Measurements from ENCODE around the gene FANCM.
A peak's percentile ranks its signal among the peaks of the same experiment; 100 is the strongest.

FANCM gene

DNA sequence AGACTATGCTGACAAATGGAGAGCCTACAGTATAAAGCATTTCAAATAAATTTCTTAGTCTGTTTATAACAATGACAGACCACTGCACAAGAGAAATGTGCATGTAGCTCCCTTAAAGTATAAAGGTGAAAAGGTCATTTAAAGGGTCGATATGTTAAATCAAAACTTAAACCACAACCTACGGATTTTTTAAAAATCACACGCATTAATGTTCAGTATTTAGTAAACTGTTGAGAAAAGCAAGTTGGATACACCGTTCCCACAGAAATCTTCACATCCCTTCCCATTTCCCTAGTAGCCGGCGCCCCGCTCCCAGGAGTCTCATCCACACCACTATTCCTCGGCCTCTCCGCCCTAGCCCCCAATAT lies 2.1 kb upstream of the FANCM start:
- no peaks in the 10 kb centered on the region for H3K9me3 ChIP-seq (ENCODE audit: control insufficient read depth, insufficient read depth, low read length)
- H3K4me1 ChIP-seq (ENCODE audit: control insufficient read depth, low read length), result peaks cover 26% of the 10 kb centered on the region
- H3K4me3 ChIP-seq (ENCODE audit: low read length), result peak overlapping the region; percentile 94
- H3K4me2 ChIP-seq (ENCODE audit: low read length), result peak overlapping the region; percentile 79
- no peaks in the 10 kb centered on the region for H3K9me2 ChIP-seq (replicated peaks; ENCODE audit: control insufficient read depth, low read length)
- H3K27me3 ChIP-seq (ENCODE audit: control insufficient read depth, low read length), result no peaks in the 10 kb centered on the region
- H3K27ac ChIP-seq (ENCODE audit: low read depth, low read length), result peak overlapping the region; percentile 74
- peaks cover 3% of the 10 kb centered on the region; the same call in 1 of the 2 replicates for H4K20me1 ChIP-seq (ENCODE audit: control insufficient read depth, insufficient read depth, low read depth, low read length)
- peaks cover 24% of the 10 kb centered on the region for H3K36me3 ChIP-seq (ENCODE audit: control insufficient read depth, low read length)
- peaks cover 9% of the 10 kb centered on the region for H3F3A ChIP-seq (ENCODE audit: control insufficient read depth, insufficient read depth)
- TF ChIP-seq, protein P1, sequence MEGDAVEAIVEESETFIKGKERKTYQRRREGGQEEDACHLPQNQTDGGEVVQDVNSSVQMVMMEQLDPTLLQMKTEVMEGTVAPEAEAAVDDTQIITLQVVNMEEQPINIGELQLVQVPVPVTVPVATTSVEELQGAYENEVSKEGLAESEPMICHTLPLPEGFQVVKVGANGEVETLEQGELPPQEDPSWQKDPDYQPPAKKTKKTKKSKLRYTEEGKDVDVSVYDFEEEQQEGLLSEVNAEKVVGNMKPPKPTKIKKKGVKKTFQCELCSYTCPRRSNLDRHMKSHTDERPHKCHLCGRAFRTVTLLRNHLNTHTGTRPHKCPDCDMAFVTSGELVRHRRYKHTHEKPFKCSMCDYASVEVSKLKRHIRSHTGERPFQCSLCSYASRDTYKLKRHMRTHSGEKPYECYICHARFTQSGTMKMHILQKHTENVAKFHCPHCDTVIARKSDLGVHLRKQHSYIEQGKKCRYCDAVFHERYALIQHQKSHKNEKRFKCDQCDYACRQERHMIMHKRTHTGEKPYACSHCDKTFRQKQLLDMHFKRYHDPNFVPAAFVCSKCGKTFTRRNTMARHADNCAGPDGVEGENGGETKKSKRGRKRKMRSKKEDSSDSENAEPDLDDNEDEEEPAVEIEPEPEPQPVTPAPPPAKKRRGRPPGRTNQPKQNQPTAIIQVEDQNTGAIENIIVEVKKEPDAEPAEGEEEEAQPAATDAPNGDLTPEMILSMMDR (IDR thresholded peaks at IDR 0.05; ENCODE audit: low read depth, low read length, poor library complexity, severe bottlenecking), result no peak
- no peak for TF ChIP-seq EZH2phosphoT487 (IDR thresholded peaks at IDR 0.05; ENCODE audit: borderline replicate concordance, low read length)
- H3K79me2 ChIP-seq (ENCODE audit: control insufficient read depth, low read length), result peaks cover 66% of the 10 kb centered on the region

DNA sequence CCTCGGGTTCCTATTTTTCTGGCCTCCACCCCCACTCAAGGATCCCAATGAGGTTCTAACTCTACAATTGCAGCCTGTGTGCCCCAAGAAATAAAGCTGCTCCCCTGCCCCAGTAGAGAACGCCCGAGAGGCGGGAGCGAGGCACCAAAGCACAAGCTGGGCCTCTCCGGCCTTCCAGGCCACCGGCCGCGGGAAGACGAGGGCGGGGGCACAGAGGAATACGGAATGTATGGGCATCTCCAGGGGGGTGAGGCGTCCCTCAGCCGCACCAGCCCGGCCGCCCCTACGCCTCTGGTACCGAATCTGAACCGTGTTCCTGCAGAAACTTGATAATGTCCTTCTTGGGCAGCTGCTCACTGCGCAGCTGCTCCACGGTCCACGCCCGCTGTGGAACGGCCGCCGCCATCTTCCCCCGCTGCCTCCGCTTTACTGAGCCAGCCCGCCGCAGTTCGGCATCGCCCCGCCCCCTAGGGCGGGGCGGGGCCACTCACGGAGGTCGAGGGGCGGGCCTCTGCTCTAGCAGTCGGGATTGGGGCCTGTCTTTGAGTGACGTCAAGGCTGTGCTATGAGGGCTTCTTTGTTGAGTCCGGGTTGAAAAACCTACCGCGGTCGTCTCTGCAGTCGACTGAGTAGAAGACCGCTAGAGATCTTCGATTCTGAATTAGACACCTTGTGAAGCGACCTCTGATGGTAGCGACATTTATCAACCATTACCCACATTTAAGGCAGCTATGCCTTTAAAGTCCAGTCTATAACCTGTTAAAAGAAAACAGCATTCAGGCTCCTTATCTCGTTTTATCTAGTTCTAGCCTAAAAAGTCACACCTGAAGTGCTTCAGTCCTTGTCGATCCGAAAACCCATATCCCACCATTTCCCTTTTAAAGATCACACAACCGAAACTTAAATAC lies 1.4 kb upstream of the FANCM start, which contains the start of gene FKBP3:
FKBP3 (minus strand) TSS at position 431 of the 908 bp plus-strand sequence; CDS start at position 406, 25 bp downstream.
- H3K27ac ChIP-seq (ENCODE audit: low read depth, low read length), result peak within 1 kb of the TSS; percentile 74
- no peaks in the 10 kb centered on the region for H3K9me2 ChIP-seq (replicated peaks; ENCODE audit: control insufficient read depth, low read length)
- peak within 1 kb of the TSS; percentile 79 for H3K4me2 ChIP-seq (ENCODE audit: low read length)
- H3K4me1 ChIP-seq (ENCODE audit: control insufficient read depth, low read length), result peaks cover 32% of the 10 kb centered on the region
- no peaks in the 10 kb centered on the region for H3K9me3 ChIP-seq (ENCODE audit: control insufficient read depth, insufficient read depth, low read length)
- no peak for TF ChIP-seq EZH2phosphoT487 (IDR thresholded peaks at IDR 0.05; ENCODE audit: borderline replicate concordance, low read length)
- TF ChIP-seq, protein P1 (IDR thresholded peaks at IDR 0.05; ENCODE audit: low read depth, low read length, poor library complexity, severe bottlenecking), result peak; percentile 54
- H4K20me1 ChIP-seq (ENCODE audit: control insufficient read depth, insufficient read depth, low read depth, low read length), result peaks cover 3% of the 10 kb centered on the region; the same call in 1 of the 2 replicates
- H3K27me3 ChIP-seq (ENCODE audit: control insufficient read depth, low read length), result no peaks in the 10 kb centered on the region
- peaks cover 73% of the 10 kb centered on the region for H3K79me2 ChIP-seq (ENCODE audit: control insufficient read depth, low read length)
- peaks cover 22% of the 10 kb centered on the region for H3K36me3 ChIP-seq (ENCODE audit: control insufficient read depth, low read length)
- peak within 1 kb of the TSS; percentile 94 for H3K4me3 ChIP-seq (ENCODE audit: low read length)
- peaks cover 5% of the 10 kb centered on the region for H3F3A ChIP-seq (ENCODE audit: control insufficient read depth, insufficient read depth)

DNA sequence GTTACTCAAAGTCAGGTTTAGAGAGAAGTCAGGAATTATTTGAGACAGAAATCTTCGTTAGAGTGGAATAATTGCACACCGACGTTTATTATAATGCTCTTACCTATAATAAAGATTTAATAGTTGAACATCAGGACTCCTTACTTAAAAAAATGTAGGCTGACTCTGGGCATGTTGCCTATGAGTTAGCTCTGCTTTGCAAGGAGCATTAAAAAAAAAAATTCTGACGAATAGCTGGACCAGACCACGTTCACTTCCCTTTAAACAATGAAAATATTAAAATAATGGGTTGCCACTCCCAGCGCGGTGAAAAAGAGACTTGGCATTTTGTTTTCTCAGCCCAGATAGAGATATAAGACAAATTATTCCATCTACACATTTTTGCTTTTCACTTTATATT lies 574 bp upstream of the FANCM start:
- H3K79me2 ChIP-seq (ENCODE audit: control insufficient read depth, low read length), result peaks cover 81% of the 10 kb centered on the region
- H3K4me2 ChIP-seq (ENCODE audit: low read length), result peak overlapping the region; percentile 67
- H3K27me3 ChIP-seq (ENCODE audit: control insufficient read depth, low read length), result no peaks in the 10 kb centered on the region
- peaks cover 3% of the 10 kb centered on the region; the same call in 1 of the 2 replicates for H4K20me1 ChIP-seq (ENCODE audit: control insufficient read depth, insufficient read depth, low read depth, low read length)
- peak overlapping the region; percentile 94 for H3K4me3 ChIP-seq (ENCODE audit: low read length)
- H3F3A ChIP-seq (ENCODE audit: control insufficient read depth, insufficient read depth), result peaks cover 5% of the 10 kb centered on the region
- TF ChIP-seq, protein P1 (IDR thresholded peaks at IDR 0.05; ENCODE audit: low read depth, low read length, poor library complexity, severe bottlenecking), result no peak
- no peak for TF ChIP-seq EZH2phosphoT487 (IDR thresholded peaks at IDR 0.05; ENCODE audit: borderline replicate concordance, low read length)
- H3K36me3 ChIP-seq (ENCODE audit: control insufficient read depth, low read length), result peaks cover 23% of the 10 kb centered on the region
- no peaks in the 10 kb centered on the region for H3K9me2 ChIP-seq (replicated peaks; ENCODE audit: control insufficient read depth, low read length)
- peak overlapping the region; percentile 74 for H3K27ac ChIP-seq (ENCODE audit: low read depth, low read length)
- no peaks in the 10 kb centered on the region for H3K9me3 ChIP-seq (ENCODE audit: control insufficient read depth, insufficient read depth, low read length)
- H3K4me1 ChIP-seq (ENCODE audit: control insufficient read depth, low read length), result peaks cover 34% of the 10 kb centered on the region

Measured in DOHH2 (cell line).